Glutamatergic neuron (in vitro differentiated cells): ENCODE measurements around the gene UBR7. TPM values are rescaled to one million over a fixed set of nuclear protein-coding genes. Genes with fewer than 3 reads are reported as not detected.

Experiments used
- DNase-seq: peaks from one replicate; pipeline ENCODE4 v3.0.0; 2022
- H3K27ac Mint-ChIP-seq: one replicate; pipeline ENCODE4 v1.8.0; 2020; ENCODE audit warnings: mild to moderate bottlenecking, mixed read lengths, inconsistent platforms; ENCODE audit not compliant: unreplicated experiment
- H3K27me3 Mint-ChIP-seq: one replicate; pipeline ENCODE4 v1.8.0; 2020; ENCODE audit warnings: mild to moderate bottlenecking, moderate library complexity, mixed read lengths, inconsistent platforms; ENCODE audit not compliant: unreplicated experiment
- H3K36me3 Mint-ChIP-seq: one replicate; pipeline ENCODE4 v1.8.0; 2020; ENCODE audit warnings: mild to moderate bottlenecking, mixed read lengths, inconsistent platforms; ENCODE audit not compliant: unreplicated experiment
- H3K4me1 Mint-ChIP-seq: one replicate; pipeline ENCODE4 v1.8.0; 2020; ENCODE audit warnings: mild to moderate bottlenecking, low read depth, mixed read lengths, inconsistent platforms; ENCODE audit not compliant: unreplicated experiment
- H3K4me3 Mint-ChIP-seq: one replicate; pipeline ENCODE4 v1.8.0; 2020; ENCODE audit warnings: mild to moderate bottlenecking, mixed read lengths, inconsistent platforms; ENCODE audit not compliant: unreplicated experiment
- H3K9me3 Mint-ChIP-seq: one replicate; pipeline ENCODE4 v1.8.0; 2020; ENCODE audit warnings: mild to moderate bottlenecking, moderate library complexity, mixed read lengths, inconsistent platforms; ENCODE audit not compliant: unreplicated experiment
- total RNA-seq: library from RNA; stranded (reverse); fragmentation: NEBNext Ultra II Directional; extraction: Animal tissue kit (Norgen Biotek cat#: 25700); gene quantifications from one replicate; pipeline ENCODE4 v1.2.1, GENCODE V29; 2021; ENCODE audit not compliant: unreplicated experiment
- TF ChIP-seq, protein P1 (sequence below): fragments of 200-600 bp; sonication (generic); IDR thresholded peaks from one replicate; pipeline ENCODE4 v1.5.0; 2021; ENCODE audit not compliant: partially characterized antibody, unreplicated experiment

The UBR7 gene
- total RNA-seq, 1 donor from 2014 or later, result 17.4 TPM

DNA sequence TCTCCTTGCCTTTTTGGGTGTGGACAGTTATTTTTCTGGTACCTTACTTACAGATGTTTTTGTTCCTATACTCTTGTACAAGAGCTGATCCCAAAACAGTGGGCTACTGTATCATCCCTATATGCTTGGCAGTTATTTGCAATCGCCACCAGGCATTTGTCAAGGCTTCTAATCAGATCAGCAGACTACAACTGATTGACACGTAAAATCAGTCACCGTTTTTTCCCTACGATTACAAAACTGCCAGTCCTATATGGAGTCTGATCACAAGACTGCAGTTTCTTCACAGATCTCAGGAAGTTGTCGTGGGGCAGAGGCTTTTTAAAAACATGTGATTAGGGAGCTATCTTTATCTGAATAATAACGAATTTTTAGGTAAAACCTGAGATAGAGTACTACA, 20.6 kb upstream of the UBR7 start:
- Mint-ChIP-seq H3K4me3 (no peak overlapping the region), H3K36me3 (no peaks in the 10 kb centered on the region), H3K27ac (no peak overlapping the region), H3K27me3 (peaks cover 1% of the 10 kb centered on the region), H3K4me1 (peaks cover 13% of the 10 kb centered on the region), H3K9me3 (peaks cover 4% of the 10 kb centered on the region)
- TF ChIP-seq, protein P1, sequence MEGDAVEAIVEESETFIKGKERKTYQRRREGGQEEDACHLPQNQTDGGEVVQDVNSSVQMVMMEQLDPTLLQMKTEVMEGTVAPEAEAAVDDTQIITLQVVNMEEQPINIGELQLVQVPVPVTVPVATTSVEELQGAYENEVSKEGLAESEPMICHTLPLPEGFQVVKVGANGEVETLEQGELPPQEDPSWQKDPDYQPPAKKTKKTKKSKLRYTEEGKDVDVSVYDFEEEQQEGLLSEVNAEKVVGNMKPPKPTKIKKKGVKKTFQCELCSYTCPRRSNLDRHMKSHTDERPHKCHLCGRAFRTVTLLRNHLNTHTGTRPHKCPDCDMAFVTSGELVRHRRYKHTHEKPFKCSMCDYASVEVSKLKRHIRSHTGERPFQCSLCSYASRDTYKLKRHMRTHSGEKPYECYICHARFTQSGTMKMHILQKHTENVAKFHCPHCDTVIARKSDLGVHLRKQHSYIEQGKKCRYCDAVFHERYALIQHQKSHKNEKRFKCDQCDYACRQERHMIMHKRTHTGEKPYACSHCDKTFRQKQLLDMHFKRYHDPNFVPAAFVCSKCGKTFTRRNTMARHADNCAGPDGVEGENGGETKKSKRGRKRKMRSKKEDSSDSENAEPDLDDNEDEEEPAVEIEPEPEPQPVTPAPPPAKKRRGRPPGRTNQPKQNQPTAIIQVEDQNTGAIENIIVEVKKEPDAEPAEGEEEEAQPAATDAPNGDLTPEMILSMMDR, result no peak
- DNase-seq, result no peak

DNA sequence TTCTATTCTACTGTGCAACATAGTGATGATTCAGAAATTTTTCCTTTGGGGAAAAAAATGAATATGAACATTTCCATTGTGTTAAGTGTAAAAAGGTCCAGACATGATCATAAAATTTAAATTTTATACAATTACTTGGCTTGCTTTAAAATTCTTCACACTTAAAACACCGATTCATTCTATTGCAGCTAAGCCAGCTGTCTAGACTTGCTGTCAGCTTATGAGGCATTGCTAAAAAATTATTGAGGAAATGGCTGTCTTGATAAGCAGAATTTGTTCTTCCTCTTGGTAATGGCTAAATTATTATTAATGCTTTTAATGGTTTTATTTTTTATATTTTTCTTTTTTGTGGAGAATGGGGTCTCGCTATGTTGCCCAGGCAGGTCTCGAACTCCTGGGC, 20.1 kb upstream of the UBR7 start:
- no peak for DNase-seq
- Mint-ChIP-seq H3K4me3 (no peak overlapping the region), H3K27ac (no peak overlapping the region), H3K9me3 (peaks cover 4% of the 10 kb centered on the region), H3K36me3 (no peaks in the 10 kb centered on the region), H3K4me1 (peaks cover 13% of the 10 kb centered on the region), H3K27me3 (peaks cover 1% of the 10 kb centered on the region)
- TF ChIP-seq, protein P1, result no peak

DNA sequence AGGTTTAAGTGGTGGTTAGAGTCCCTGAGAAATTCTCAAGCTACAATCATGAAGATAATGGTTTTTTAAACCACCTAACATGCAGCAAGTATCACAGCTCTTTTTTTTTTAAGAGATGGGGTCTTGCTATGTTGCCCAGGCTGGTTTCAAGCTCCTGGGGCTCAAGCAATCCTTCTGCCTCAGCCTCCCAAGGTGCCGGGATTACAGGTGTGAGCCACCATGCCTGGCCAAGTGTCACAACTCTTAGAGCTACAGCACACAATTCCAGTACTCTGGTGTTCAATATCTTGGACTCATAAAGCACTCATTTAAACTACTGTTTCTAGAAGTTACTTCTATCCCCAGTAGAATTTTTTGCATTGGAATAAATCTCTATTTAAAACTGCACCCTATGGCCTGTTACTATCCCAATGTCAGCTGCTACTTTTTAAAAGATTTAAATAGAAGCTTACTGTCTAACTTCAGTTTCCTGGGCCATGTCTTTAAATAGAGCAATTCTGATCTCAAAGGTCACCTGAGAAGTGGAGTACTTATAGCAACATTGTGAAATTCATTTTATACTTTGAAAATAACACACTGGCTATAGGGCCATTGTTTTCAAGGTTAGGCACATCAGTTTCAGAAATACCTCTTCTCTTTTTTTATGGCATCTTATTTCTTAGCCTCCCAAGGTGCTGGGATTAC, 11.6 kb upstream of the UBR7 start:
- no peak for DNase-seq
- no peaks in the 10 kb centered on the region for H3K36me3 Mint-ChIP-seq

DNA sequence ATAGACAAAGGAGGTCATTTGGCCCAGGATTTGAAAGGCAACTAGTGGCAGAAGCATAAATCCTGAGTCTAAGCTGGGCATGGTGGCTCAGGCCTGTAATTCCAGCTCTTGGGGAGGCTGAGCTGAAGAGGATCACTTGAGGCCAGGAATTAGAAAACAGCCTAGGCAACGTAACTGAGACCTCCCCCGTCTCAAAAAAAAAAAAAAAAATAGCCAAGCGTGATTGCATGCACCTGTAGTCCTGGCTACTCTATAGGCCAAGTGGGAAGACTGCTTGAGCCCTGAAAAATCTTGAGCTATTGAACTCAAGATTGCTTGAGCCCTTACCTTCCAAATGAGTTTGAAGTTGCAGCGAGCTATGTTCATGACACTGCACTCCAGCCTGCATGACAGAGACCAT, 8.0 kb upstream of the UBR7 start:
- no peaks in the 10 kb centered on the region for H3K36me3 Mint-ChIP-seq

More for the DNA sequence above, 11.6 kb upstream of the UBR7 start:
- peaks cover 2% of the 10 kb centered on the region for H3K27me3 Mint-ChIP-seq
- TF ChIP-seq, protein P1, result no peak
- H3K9me3 Mint-ChIP-seq, result no peaks in the 10 kb centered on the region
- H3K4me1 Mint-ChIP-seq, result no peaks in the 10 kb centered on the region
- H3K27ac Mint-ChIP-seq, result no peak overlapping the region
- no peak overlapping the region for H3K4me3 Mint-ChIP-seq

DNA sequence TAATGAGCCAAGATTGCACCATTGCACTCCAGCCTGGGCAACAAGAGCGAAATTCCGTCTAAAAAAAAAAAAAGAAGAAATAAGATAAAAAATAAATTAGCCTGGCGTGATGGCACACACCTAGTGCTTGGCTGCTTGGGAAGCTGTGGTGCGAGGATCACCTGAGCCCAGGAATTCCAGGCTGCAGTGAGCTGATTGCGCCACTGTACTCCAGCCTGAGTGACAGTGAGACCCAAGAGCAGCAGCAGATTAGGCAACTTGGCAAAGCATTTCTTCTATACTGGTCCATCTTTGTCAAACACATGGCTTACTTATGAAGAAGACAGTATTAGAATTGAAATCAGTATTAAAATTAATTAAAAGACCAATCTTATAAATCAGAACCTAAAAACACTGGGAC, 6.5 kb upstream of the UBR7 start:
- Mint-ChIP-seq H3K27ac (no peak overlapping the region), H3K27me3 (no peaks in the 10 kb centered on the region), H3K36me3 (no peaks in the 10 kb centered on the region), H3K4me1 (no peaks in the 10 kb centered on the region), H3K4me3 (no peak overlapping the region), H3K9me3 (no peaks in the 10 kb centered on the region)
- TF ChIP-seq, protein P1, result no peak
- no peak for DNase-seq

More for the DNA sequence above, 8.0 kb upstream of the UBR7 start:
- H3K4me1 Mint-ChIP-seq, result no peaks in the 10 kb centered on the region
- TF ChIP-seq, protein P1, result no peak
- H3K27ac Mint-ChIP-seq, result no peak overlapping the region
- no peaks in the 10 kb centered on the region for H3K9me3 Mint-ChIP-seq
- DNase-seq, result no peak
- H3K4me3 Mint-ChIP-seq, result no peak overlapping the region
- peaks cover 2% of the 10 kb centered on the region for H3K27me3 Mint-ChIP-seq
